Uterus (tissue), 4 donors: ENCODE data around the gene MED8. TPM values are rescaled to one million over a fixed set of nuclear protein-coding genes. Genes with fewer than 3 reads are reported as not detected.

Source experiments
- DNase-seq, 2 donors: peaks; one replicate each; pipeline ENCODE4 v3.0.0-alpha.2; 2019 to 2020
- H3K27ac ChIP-seq, 2 donors: fragments of 200-600 bp; sonication (generic); 1 replicate in 1 of 2; 2 replicates in 1 of 2; pipeline ENCODE4 v1.5.1; 2016 to 2018
- H3K27me3 ChIP-seq, 2 donors: fragments of 200-600 bp; sonication (generic); one replicate each; pipeline ENCODE4 v1.5.1; 2018 to 2019; ENCODE audit warnings: control low read depth in 1 of 2
- H3K36me3 ChIP-seq, 2 donors: fragments of 200-600 bp; sonication (generic); one replicate each; pipeline ENCODE4 v1.5.1; 2019; ENCODE audit warnings: control low read depth in 1 of 2
- H3K4me1 ChIP-seq, 2 donors: fragments of 200-600 bp; sonication (generic); one replicate each; pipeline ENCODE4 v1.5.1; 2018 to 2019; ENCODE audit warnings: control low read depth in 1 of 2
- H3K4me3 ChIP-seq, 2 donors: fragments of 200-600 bp; sonication (generic); 1 replicate in 1 of 2; 2 replicates in 1 of 2; pipeline ENCODE4 v1.5.1; 2018 to 2019; ENCODE audit warnings: mild to moderate bottlenecking in 1 of 2
- H3K9me3 ChIP-seq, 2 donors: fragments of 200-600 bp; sonication (generic); one replicate each; pipeline ENCODE4 v1.5.1; 2019; ENCODE audit warnings: control low read depth in 1 of 2
- CTCF ChIP-seq, 4 experiments: fragments of 200-600 bp in 2 of 4; fragments of 450-650 bp in 2 of 4; sonication (generic) in 2 of 4; IDR thresholded peaks; one replicate each; pipeline ENCODE4 v1.5.1; 2016 to 2019; ENCODE audit warnings: antibody characterized with exemption in 4 of 4, mild to moderate bottlenecking in 2 of 4, moderate library complexity in 1 of 4
- POLR2A ChIP-seq, 2 donors: fragments of 450-650 bp; IDR thresholded peaks; one replicate each; pipeline ENCODE4 v1.6.1; 2016; ENCODE audit warnings: antibody characterized with exemption in 2 of 2, mild to moderate bottlenecking in 1 of 2, moderate library complexity in 1 of 2
- intact Hi-C: fragments of 100-400 bp; cut with DNase I; formaldehyde crosslinking; loops from one replicate; pipeline ENCODE4 v1.15.1; 2023; ENCODE audit warnings: low total_unique reads
- total RNA-seq, 4 donors: library from RNA; depleted of rRNA in 3 of 4; stranded (reverse); fragments of >200 nt in 3 of 4; gene quantifications; one replicate each; pipeline versions ENCODE4 v1.1.0 to v1.2.4, GENCODE V29; 2014 to 2023
- donor health status: DM: yes; HTN: yes; CAD: no.

MED8 gene
- total RNA-seq, 4 donors from 2014 or later = 19.4 to 33.9 (median 28.5) TPM

DNA sequence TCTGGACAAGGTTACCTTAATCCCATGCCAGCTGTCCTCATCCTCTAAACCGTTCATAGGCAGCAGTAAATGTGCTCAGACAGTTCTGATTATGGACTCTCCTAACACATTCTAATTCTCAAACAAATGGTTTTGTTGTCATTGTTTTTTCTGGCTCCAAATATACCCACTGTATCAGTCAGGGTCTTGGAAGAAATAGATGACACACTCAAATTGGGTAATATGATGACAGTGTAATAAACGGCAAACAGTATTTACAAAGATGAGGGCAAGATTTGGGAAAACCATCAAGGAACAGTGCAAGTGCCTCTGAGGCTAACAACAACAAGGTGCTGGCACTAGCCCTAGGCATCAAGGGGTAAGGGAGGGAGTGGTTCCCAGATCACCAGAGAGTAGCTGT is 35.1 kb downstream of the MED8 start:
- TF ChIP-seq POLR2A (IDR thresholded peaks at IDR 0.05) = no peak
- TF ChIP-seq CTCF (IDR thresholded peaks at IDR 0.05) = no peak
- H3K27me3 ChIP-seq = no peaks in the 10 kb centered on the region
- no peaks in the 10 kb centered on the region for H3K36me3 ChIP-seq
- peaks cover 0 to 5% of the 10 kb centered on the region in 2 donors for H3K4me1 ChIP-seq
- no peak overlapping the region for H3K27ac ChIP-seq
- intact Hi-C loops = no loop called here
- DNase-seq = no peak
- no peak overlapping the region for H3K4me3 ChIP-seq
- H3K9me3 ChIP-seq = no peaks in the 10 kb centered on the region

DNA sequence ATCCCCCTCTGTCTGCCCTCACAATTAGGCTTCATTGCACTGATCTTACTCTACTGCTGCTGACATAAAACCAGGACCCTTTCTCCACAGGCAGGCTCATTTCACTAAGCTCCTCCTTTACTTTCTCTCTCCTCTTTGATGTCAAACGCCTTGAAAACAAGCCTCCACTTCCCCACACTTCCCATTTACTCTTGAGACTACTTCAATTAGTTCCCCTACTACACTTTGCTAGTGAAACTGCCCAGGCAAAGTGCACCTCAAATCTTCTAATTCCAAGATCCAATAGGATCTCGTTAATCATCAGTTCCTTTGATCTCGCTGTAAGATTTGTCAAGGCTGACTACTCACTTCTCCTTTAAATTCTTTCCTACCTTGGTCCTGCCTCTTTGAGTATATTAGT is 36.7 kb downstream of the MED8 start:
- Histone ChIP-seq H3K9me3 (no peaks in the 10 kb centered on the region), H3K4me3 (no peak overlapping the region), H3K36me3 (no peaks in the 10 kb centered on the region), H3K27me3 (no peaks in the 10 kb centered on the region), H3K4me1 (no peaks in the 10 kb centered on the region), H3K27ac (no peak overlapping the region)
- intact Hi-C loops = no loop called here
- no peak for TF ChIP-seq POLR2A (IDR thresholded peaks at IDR 0.05)
- no peak for TF ChIP-seq CTCF (IDR thresholded peaks at IDR 0.05)
- DNase-seq = no peak

DNA sequence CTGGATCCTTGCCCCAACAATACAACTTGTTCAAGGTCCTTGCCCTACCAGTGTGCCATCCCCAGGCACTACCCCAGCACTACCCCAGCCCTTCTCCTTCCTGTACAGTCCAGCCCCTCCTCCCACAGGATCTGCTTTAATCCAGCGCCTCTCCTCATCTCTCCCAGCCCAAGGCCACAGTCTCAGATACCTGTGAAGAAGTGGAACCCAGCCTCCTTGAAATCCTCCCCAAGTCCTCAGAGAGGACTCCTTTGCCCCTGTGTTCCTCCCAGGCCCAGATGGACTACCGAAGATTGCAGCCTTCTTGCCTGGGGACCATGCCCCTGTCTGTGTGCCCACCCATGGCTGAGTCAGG is 37.3 kb downstream of the MED8 start:
- TF ChIP-seq CTCF (IDR thresholded peaks at IDR 0.05) = no peak
- TF ChIP-seq POLR2A (IDR thresholded peaks at IDR 0.05) = no peak
- Histone ChIP-seq H3K27ac (no peak overlapping the region), H3K4me1 (no peaks in the 10 kb centered on the region), H3K9me3 (no peaks in the 10 kb centered on the region), H3K27me3 (no peaks in the 10 kb centered on the region), H3K4me3 (no peak overlapping the region), H3K36me3 (no peaks in the 10 kb centered on the region)
- no peak for DNase-seq
- intact Hi-C loops = no loop called here

GRCh38 chr1:43351421-43352350 is 37.9 kb downstream of the MED8 start:
- Histone ChIP-seq H3K27me3 (no peaks in the 10 kb centered on the region), H3K36me3 (no peaks in the 10 kb centered on the region), H3K4me1 (no peaks in the 10 kb centered on the region), H3K4me3 (no peak overlapping the region), H3K27ac (no peak overlapping the region), H3K9me3 (no peaks in the 10 kb centered on the region)
- no peak for TF ChIP-seq CTCF (IDR thresholded peaks at IDR 0.05)
- no peak for TF ChIP-seq POLR2A (IDR thresholded peaks at IDR 0.05)
- no peak for DNase-seq
- intact Hi-C loops = no loop called here

DNA sequence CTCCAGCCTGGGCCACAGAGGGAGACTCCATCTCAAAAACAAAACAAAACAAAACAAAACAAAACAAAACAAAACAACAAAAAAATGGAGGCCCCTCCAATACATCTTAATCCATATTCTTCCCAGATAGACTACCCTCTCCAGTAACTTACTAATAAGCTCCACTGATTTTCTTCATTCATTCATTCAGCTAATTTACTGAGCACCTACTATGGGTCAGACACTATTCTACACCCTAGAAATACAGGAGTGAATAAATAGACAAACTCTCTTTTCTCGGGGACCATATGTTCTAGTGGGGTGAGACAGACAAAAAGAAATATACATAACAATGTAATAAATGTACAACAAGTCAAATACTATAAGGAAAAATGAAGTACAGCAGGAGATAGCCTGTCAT is 38.6 kb downstream of the MED8 start:
- intact Hi-C loops = no loop called here
- no peaks in the 10 kb centered on the region for H3K27me3 ChIP-seq

More for the DNA sequence above, 38.6 kb downstream of the MED8 start:
- H3K36me3 ChIP-seq = no peaks in the 10 kb centered on the region
- no peak for DNase-seq
- no peak for TF ChIP-seq CTCF (IDR thresholded peaks at IDR 0.05)
- TF ChIP-seq POLR2A (IDR thresholded peaks at IDR 0.05) = no peak
- H3K9me3 ChIP-seq = no peaks in the 10 kb centered on the region
- no peaks in the 10 kb centered on the region for H3K4me1 ChIP-seq
- no peak overlapping the region for H3K4me3 ChIP-seq
- H3K27ac ChIP-seq = no peak overlapping the region
